Stimulated activated CD8-positive, alpha-beta memory T cell treated with anti-CD3 and anti-CD28 coated beads, Interleukin-15, amount 100 ng/mL, for 48 hours (primary cell): Measurements from ENCODE around the gene MRPL27.

Source experiments
- DNase-seq, 2 donors: peaks; one replicate each; pipeline ENCODE4 v3.0.0-alpha.2; 2020; ENCODE audit warnings: low read depth in 2 of 2

The MRPL27 gene

GRCh38 chr17:50360486-50361115, 12.4 kb downstream of the MRPL27 start:
- no peak for DNase-seq

GRCh38 chr17:50359998-50360461, 13.0 kb downstream of the MRPL27 start:
- DNase-seq = no peak

- DNase-seq = no peak
Measured at GRCh38 chr17:50359005-50359699, 13.8 kb downstream of the MRPL27 start.

- DNase-seq = no peak
Measured at GRCh38 chr17:50358177-50358576, 14.8 kb downstream of the MRPL27 start.

- no peak for DNase-seq
Measured at GRCh38 chr17:50356892-50357510, 16.0 kb downstream of the MRPL27 start.

- no peak for DNase-seq
Measured at GRCh38 chr17:50356418-50356817, 16.6 kb downstream of the MRPL27 start.

- DNase-seq = no peak
Measured at GRCh38 chr17:50355701-50356341, 17.2 kb downstream of the MRPL27 start.

GRCh38 chr17:50355336-50355700, 17.7 kb downstream of the MRPL27 start:
- DNase-seq = no peak

GRCh38 chr17:50354776-50355175, 18.2 kb downstream of the MRPL27 start:
- no peak for DNase-seq

- no peak for DNase-seq
Measured at GRCh38 chr17:50354198-50354597, 18.8 kb downstream of the MRPL27 start.

GRCh38 chr17:50353600-50354195, 19.3 kb downstream of the MRPL27 start:
- no peak for DNase-seq

GRCh38 chr17:50352693-50353599, 20.0 kb downstream of the MRPL27 start:
- no peak for DNase-seq

GRCh38 chr17:50352072-50352692, 20.8 kb downstream of the MRPL27 start:
- DNase-seq = no peak

- DNase-seq = no peak
Measured at GRCh38 chr17:50350733-50351132, 22.3 kb downstream of the MRPL27 start.

- no peak for DNase-seq
Measured at GRCh38 chr17:50349243-50349600, 23.8 kb downstream of the MRPL27 start.

- no peak for DNase-seq
Measured at GRCh38 chr17:50348522-50349242, 24.3 kb downstream of the MRPL27 start.

- DNase-seq = no peak
Measured at GRCh38 chr17:50347894-50348291, 25.1 kb downstream of the MRPL27 start.

GRCh38 chr17:50347117-50347893, 25.7 kb downstream of the MRPL27 start:
- DNase-seq = no peak
